GM15510 (cell line): ENCODE measurements around the gene CARTPT.

Experiments
- POLR2A ChIP-seq: IDR thresholded peaks from 3 replicates; pipeline ENCODE4 v1.6.1; 2011; ENCODE audit warnings: borderline replicate concordance; ENCODE audit not compliant: insufficient read length; ENCODE audit errors: extremely low read depth

The CARTPT gene

DNA sequence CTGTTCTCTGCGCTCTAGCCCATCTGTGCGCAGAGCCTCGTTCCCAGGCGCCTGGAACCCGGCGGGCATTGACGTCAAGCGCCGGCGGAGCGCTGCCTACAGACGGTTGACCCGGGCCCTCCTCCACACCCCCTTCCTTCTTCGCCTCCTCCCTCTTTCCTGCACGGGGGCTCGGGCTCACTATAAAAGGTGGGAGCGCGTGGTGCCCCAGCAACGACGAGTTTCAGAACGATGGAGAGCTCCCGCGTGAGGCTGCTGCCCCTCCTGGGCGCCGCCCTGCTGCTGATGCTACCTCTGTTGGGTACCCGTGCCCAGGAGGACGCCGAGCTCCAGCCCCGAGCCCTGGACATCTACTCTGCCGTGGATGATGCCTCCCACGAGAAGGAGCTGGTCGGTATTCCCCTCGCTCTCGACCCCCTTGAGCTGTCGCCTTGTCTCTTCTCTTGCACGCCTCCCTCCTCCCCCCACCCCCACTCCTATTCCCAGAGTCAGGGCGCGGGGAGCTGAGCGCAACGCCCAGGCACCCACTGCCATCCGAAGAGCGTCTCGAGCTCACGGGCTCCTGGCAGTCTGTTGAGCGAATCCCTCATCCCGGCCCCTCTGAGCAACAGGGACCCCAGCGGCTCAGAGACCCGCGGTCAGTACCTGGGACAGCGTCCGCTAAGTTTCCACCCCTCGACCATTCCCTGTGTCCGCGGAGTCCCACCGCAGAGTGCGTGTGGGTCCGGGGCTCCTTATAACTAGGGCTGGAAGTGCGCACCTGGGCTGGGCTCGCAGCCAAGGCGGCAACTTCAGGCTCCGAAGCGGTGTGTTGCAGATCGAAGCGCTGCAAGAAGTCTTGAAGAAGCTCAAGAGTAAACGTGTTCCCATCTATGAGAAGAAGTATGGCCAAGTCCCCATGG is at the start of gene CARTPT:
TSS of gene CARTPT (plus strand) at position 213 of the 902 bp plus-strand sequence. CDS start at position 232, 19 bp downstream.
- TF ChIP-seq POLR2A = no peak

DNA sequence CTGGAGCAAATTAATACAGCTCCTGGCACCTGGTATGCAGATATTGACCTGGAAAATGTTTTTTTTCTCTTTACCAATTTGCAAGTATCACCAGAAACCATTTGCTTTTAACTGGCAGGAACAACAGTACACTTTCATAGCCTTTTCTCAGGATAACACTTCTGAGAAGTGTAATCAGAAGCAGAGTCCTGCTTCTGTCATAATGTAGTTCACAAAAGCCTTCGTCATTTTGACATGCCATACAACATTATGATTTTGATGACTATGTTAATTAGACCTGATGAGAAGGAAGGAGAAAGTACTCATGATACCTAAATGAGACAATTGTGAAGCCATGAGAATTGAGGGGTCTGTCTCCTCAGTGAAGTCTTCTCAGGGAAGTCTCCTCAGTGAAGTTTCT is 41.1 kb upstream of the CARTPT start:
- TF ChIP-seq POLR2A = no peak

DNA sequence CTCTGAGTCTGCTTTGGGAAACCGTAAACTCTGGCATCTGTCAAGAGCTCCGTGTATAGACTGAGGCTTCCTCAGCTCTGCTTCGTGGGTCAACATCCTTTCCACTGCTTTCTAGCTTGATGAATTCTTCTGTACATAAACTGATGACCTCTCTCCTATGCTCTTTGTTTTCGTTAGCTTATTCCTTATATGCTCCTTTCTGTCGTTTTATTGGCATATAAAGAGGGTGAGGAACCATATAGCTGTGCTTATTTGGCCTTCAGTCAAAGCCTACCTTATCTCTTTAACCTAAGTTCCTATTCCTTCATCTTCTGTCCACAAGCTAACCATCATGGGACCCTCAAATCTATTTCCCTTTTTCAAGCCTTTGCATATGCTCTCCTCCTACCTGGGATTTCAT is 39.4 kb upstream of the CARTPT start:
- TF ChIP-seq POLR2A = no peak

DNA sequence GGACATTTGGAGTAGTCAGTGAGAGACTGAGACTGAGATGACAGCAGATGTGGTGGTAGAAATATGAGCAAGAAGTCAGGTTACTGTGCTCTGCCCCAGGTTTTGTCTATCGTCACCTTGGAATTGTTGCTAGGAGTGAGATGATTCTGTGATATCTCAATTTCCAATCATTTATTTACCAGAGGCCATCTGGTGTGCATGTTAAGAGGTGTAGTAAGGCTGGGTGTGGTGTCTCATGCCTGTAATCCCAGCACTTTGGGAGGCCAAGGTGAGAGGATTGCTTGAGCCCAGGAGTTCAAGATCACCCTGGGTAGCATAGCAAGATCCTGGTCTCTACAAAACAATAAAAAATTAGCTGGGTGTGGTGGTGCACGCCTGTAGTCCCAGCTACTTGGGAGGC is 38.6 kb upstream of the CARTPT start:
- TF ChIP-seq POLR2A = no peak

DNA sequence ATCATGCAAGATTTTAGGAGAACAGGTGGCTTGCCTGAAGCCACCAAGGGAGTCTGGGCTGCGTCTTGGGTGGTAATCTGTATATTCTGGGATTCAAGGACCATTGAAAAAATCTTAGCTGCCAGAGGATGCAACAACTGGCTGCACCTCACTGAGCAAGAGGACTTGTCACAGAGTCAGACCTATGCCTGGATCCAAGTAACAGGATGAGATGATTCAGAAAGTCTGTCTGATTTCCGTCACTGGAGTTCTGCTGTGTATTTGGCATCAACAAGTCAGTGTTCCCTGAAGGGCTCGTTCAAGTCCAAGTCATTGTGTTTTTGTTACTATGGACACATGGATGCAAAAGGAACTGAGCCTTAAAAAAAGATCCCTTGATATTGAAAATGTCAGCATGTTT is 37.8 kb upstream of the CARTPT start:
- TF ChIP-seq POLR2A = no peak

DNA sequence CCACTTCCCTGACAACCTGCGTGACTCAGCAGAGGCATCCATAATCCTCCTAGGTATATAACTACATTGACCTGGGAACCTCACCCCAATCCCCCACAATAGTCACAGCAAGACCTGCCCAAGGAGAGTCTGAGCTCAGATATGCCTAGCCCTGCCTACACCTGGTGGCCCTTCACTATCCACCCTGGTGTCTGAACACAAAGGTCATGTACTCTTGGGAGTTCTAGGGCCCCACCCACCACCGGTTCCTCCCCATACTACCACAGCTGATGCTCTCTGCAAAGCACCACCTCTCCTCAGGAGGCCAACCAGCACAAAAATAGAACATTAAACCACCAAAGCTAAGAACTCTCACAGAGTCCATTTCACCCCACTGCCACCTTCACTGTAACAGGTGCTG is 34.8 kb upstream of the CARTPT start:
- TF ChIP-seq POLR2A = no peak

DNA sequence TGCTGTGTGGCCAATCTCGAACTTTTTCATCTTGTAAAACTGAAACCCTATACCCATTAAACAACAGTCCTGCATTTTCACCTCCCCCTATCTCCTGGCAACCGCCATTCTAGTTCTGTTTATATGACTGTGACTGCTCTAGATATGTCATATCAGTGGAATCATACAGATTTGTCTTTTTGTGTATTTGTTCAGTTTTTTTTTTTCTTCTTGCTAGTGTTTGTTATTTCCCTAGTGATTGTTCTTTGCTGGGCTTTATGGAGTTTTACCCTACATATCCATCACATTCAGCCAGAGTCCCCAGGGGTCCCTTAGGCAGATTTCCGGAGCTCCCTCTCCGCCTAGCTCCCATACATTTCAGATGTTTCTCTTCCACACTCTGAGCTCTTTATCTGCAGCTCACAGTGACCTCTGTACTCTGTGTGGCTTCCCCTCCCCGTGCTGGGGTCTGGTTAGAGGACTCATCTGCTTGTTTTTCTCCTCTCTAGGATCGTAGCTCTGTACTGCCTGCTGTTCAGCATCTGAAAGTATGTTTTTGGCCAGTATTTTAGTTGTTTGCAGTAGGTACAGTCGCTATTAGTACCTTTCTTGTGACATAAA is 25.1 kb upstream of the CARTPT start:
- no peak for TF ChIP-seq POLR2A

DNA sequence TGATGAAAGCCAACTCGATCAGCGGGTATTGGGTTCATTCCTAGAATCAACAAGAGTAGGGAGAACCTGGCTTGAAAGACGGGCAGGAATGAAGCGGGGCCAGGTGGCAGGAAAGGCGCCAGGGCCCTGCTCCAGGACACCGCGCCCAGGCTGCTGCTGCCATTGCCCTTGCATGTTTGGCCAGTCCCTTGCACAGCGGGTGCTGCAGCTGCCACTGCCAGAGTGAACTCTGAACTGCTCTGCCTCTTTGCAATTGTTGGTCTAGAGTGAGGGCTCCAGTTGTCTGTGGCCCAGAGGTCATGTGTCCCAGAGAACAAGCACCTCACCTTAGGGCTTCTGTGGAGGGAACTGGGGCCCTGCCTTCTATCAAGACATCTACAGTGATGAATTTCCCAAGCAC is 24.0 kb upstream of the CARTPT start:
- TF ChIP-seq POLR2A = no peak

DNA sequence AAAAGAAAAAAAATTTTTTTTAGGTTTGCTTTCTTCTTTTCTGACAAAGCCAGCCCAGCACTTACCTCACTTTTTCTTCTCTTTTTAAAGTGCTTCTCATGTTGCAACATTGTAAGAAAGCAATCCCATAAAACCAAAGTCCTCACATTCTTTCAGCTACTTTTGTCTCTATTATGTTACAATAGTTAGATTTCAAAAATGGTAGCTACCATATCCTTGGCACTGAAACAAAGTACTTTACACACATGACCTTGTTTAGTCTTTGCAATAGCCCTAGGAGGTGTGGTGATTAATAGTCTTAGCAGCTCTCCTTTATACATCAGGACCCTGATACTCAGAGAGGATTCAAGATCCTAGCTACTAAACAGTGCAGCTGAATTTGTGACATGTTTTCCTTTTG is 23.5 kb upstream of the CARTPT start:
- TF ChIP-seq POLR2A = no peak

DNA sequence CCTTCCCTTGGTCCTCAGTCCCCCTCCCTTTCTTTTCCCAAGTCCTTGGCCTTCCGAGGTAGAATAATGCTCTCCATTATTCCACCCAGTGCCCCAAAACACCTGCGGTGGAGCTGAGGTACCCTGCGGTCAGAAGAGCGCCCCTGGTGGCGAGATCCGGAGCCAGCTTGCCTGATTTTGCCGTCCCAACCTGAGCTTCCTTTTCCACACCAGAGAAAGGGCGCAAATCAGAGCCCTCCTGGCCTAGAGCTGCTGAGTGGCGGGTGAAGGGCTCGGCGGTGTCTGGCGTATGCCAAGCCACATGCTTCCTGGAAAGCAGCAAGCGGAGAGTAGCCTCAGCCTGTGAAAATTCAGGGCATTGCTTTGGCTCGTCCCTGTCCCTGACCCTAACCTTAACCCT is 21.1 kb upstream of the CARTPT start:
- TF ChIP-seq POLR2A = no peak

DNA sequence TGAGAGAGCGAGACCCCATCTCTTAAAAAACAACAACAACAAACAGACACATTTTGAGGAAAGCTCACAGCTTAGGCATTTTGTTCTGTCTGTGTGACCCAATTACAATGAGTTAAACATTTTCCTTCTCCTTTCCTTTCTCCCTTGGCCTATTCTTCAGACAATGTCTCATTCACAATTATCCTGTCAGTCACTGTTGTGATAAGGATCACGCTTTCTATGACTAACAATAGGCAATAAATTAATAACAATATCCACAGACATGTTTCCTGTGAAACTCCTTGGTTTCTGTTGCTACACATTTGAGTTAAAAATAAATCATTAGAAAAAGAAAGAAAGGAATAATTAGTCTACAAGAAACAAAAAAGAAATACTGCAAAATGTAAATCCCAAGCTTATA is 19.8 kb upstream of the CARTPT start:
- no peak for TF ChIP-seq POLR2A

DNA sequence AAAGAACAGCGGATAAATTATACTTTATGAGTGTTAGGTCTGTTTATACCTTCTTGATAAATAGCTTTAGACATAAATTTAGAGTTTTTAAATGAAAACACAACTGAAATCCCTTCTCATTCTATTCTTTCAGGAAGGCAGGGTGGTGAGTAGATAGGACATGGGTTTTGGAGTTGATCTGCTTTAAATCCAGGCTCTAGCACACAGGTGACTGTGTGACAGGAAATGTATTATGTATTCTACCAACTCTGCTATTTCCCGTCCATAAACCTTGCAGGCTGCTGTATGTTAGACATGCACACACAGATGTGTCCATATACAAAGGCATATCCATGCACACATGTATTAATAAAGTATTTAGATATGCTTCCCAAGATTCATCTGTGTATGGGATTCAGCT is 19.3 kb upstream of the CARTPT start:
- TF ChIP-seq POLR2A = no peak

DNA sequence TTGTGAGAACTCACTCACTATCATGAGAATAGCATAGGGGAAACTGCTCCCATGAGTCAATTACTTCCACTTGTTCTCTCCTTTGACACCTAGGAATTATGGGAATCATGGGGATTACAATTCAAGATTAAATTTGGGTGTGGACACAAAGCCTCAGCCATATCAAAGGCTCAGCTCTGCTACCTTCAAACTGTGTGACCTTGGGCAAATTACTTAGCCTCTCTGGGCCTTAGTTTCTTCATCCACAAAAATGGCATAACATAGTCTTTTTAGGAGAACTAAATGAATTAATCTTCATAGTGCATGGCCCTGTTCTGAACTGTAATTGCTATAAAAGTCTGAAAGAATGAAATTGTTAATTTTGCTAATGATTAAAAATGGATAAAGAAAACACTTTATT is 18.3 kb upstream of the CARTPT start:
- no peak for TF ChIP-seq POLR2A

DNA sequence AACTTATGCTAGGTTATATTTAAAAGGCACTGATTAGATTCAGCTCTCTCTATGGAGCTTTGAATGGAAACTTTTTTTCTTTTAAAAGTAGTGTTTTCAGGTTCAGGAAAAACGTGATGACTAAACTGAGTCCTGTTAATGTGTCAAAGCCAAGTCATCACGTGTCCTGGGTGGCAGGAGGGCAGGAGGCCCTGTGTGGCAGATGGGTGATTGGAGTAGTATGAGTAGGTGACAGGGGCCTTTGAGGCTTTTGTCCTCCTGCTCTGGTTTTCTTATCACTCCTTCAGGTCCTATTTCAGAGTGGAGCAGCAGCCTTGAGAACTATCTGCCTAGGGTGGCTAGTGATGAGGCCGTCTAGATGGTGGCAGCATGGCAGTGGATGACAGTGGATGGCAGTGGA is 17.7 kb upstream of the CARTPT start:
- no peak for TF ChIP-seq POLR2A

DNA sequence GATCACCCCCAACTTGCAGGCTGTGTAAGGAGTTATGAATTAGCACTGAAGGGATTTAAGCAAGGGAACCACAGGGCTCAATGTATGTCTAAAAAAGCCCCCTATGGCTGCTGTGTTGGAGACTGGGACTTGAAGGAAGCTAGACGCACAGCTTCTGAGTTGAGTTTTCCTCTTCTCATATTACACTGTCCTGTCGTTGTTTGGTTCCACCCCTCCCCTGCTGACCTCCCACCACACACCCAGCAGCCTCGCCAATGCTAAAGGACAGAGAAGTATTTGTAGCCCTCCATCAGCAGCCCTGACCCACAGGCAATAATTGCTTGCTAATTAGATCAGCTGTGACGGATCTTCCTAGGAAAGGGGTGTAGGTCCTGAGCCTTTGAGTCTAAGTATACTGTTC is 15.1 kb upstream of the CARTPT start:
- no peak for TF ChIP-seq POLR2A

DNA sequence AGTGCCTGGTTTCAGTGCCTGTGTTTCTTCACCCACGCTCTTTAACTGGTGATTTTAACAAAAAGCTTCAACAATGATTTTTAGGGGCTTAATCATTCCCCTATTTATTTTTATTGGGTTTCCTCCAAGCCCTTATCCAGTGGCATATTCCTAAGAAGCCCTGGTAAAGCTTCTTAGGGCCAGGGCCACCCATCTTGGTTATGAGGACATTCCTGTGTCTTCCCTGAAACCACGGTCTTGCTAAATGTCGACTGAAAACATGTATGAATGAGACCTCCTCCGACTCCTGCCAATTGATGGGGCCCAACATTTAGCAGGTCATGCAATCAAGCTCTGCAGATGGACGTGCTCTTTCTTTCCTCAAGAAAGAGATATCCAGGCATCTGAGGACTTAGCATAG is 13.7 kb upstream of the CARTPT start:
- TF ChIP-seq POLR2A = no peak
